GM18526 (cell line): Measurements from ENCODE around the gene UBP1.

Source experiments
- POLR2A ChIP-seq: IDR thresholded peaks from 3 replicates; pipeline ENCODE4 v1.6.1; 2011; ENCODE audit not compliant: insufficient read length; ENCODE audit errors: extremely low read depth

The UBP1 gene

DNA sequence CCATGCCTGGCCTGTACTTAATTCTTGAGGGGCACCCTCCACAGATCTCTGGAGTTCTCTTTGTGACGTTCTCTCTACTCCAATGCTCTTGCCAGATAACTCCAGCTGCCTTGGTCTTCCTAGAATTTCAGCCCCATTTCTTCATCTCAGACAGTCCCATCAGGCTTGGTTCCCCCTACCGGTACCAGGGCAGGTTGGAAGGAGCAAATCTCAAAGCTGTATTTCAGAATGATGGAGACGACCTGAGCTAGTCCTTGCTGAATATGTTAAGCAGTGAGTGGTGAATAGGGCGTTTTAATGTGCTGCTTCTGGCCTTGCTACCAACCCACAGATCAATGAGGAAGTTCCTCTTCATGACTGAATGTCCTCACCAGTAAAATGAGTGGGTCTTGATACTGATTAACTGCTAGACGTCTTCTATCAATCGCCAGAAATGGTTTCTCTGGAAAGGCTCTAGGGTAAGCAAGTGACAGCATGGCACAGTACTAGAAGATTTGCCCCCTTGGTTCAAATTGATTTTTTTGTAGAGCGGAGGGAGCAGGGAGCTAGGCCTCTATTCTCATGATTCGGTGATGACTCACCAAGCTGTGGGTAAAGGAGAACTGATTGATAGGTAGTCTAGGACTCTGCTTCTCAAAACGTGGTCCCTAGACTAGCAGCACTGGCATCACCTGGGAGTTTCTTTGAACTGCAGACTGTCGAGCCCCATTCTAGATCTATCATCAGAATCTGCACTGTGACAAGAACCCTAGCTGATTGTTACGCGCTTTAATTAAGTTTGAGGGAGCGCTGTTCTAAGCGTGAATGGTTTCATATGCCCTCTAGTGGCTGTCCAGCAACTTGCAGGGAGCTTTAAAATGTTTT lies 67.8 kb downstream of the UBP1 start:
- TF ChIP-seq POLR2A, result no peak

DNA sequence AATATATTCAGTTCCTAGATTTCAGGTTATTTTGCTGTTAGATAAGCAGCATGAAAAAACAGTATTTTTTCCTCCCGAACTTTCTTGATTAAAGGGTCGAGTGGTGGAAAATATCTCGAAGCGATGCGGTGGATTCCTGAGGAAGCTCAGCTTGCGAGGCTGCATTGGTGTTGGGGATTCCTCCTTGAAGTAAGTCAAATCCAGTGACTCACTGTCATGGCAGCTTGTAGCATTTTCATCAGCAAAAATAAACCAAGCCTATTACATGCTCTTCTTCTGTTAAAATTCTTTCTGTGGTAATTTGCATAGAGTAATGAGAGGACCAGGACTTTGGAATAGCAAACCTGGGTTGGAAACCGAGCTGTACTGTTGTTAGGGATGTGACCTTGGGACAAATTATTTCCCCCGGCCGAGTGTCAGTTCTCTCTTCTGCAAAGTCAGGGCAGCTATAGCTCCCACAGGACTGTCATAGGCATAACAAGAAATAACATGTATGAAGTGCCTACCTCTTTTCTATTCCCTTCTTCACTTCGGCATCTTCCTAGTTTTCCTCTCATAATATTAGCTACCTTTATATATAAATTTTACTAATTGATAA lies 75.6 kb downstream of the UBP1 start:
- TF ChIP-seq POLR2A, result no peak

DNA sequence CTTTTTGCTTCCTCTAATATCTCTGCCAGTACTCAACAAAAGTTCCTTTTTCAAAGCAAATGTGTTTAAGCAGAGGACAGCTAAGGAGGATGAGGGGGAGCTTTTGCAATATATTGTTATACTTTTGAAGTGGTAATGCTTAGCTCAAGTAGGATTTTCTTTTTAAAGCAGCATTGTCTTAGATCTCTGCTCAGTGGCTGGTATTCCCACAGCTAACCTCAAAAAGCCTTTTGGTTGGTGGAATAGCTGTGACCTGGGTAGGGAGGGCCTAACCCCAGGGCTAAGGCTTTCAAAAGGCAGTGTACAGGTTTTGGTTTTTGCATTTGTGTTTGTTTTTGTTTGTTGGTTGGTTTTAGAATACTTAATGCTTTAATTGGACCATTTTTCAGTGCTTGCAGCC lies 76.1 kb downstream of the UBP1 start:
- TF ChIP-seq POLR2A, result no peak

DNA sequence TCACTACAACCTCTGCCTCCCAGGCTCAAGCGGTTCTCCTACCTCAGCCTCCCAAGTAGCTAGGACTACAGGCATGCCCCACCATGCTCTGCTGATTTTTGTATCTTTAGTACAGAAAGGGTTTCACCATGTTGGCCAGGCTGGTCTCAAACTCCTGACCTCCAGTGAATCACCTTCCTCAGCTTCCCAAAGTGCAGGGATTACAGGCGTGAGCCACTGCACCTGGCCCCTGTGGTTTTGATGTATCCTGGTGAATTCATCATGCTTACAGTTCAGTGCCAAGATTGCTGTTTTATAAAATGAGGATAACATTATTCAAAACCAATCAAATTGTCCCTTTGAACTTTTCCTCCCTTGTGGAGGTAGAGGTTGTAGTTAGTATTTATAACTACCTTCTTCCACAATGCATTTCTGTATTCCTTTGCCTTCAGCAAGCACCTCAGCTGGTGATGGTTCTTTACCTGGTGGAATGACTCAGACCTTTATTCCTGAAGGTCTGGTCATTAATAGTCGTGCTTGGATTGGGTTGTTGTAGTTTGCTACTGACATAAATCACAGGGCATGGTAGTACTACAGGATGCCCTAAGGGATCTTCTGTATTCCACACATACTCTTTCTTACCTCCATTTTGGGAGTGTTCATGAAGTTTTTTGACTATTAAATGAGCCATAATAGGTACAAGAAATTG lies 76.9 kb downstream of the UBP1 start:
- no peak for TF ChIP-seq POLR2A

DNA sequence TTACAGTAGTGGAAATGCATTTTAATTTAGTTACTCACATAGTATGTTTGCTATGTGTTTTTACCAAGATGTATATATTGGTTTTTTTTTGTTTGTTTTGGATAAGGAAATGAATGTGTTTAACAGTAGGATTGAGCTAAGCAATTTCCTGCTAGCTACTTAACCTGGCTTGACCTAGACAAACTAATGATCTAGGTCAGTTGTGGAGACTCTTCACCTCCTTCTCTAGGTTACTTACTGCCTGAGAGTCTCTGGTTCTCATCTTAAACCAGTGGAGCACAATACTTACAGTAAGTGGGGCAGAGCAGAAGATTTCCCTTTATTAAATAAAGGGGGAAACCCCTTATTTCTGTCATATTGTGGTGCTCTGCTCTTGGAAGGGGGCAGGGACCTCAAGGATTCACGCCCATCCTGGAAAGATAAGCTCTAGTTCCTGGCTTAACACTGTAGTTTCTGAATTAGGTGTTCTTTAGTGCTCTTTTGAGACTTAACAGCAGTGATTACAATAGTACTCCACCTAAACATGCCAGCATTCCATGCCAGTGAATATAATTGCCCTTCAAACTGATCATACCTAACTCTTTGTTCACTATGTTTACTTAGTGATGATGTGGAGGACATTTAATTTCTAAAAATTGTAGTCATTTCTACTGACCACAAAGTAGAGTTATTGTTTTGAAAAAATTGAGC lies 79.9 kb downstream of the UBP1 start:
- no peak for TF ChIP-seq POLR2A

DNA sequence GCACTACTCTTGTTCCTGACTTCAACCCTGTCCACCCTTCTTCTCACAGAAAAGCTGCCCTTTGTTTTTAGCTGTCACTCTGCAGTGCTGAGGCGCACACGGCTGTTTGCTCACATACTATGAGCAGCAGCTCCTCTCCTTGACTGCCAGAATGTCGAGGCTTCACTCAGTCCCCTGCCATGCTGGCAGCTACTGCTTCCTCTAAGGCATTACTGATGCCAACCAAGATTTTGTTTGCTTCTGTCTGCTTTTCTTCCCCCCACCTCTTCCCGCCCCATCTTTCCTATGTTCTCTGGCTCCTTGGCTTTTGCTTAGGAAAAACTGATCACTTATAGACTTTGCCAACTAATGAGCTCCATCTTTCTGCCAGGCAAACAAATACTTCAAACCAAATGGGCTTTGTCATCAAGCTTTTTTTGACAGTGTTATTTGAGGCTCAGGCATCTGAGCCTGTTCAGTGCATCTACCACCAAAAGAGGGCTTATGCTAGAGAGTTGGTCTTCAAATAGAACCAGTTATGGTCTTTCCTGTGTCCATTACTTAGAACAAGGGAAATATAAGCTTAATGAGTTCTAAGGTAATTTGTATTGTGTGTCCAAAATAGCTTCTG lies 81.9 kb downstream of the UBP1 start:
- no peak for TF ChIP-seq POLR2A

DNA sequence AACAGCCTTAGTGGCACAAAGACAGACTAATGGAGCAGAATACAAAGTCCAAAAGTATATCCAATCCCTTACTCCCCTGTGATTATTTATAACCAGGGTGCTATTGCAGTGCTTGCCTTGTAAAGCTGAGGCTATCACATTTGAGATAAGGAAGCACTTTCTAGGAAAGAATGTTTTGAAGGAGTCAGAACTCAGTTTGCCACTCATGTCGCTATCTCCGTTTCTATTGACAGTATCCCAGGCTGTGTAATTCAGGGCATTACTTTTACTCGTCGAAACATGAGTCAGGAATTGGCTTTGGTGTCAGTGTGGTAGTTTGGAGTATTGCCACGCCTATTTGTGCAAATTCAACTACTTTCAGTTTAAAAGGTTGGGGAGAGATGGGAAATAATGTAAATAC lies 84.6 kb downstream of the UBP1 start:
- TF ChIP-seq POLR2A, result no peak

DNA sequence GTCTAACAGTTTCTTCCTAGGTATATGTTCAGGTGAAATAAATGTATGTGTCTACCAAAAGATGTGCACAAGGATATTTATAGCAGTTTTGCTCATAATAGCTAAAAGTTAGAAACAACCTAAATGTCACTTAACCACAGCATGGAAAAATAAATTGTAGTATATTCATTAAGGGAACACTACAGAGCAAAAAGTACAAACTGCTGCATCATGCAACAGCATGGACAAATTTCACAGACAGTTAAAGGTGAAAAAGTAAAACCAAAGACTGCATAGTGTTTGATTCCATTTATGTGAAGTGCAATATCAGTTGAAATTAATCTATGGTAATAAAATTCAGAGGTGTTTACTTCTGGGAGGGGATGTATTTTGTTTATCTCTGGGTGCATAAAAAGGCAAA lies 100.4 kb downstream of the UBP1 start:
- no peak for TF ChIP-seq POLR2A
